HepG2 (cell line): ENCODE results near the gene PTPN20. TPM values are rescaled to one million over a fixed set of nuclear protein-coding genes. Genes with fewer than 3 reads are reported as not detected.

Source experiments
- CBX2 ChIP-seq, 2 experiments: fragments of 200-600 bp in 1 of 2; sonication (generic); formaldehyde crosslinking in 1 of 2; IDR thresholded peaks; 2 replicates each; pipeline versions ENCODE4 v1.7.0 to v1.8.1; 2018 to 2022; ENCODE audit warnings: low read depth in 2 of 2, low read length in 1 of 2, mild to moderate bottlenecking in 1 of 2, missing genetic modification reagents in 1 of 2
- CBX5 ChIP-seq: sonication (generic); formaldehyde crosslinking; IDR thresholded peaks from 2 replicates; pipeline ENCODE4 v1.4.0; 2020; ENCODE audit warnings: missing genetic modification reagents, borderline replicate concordance
- FOXA1 ChIP-seq, 2 experiments: fragments of 450-650 bp in 1 of 2; sonication (generic) in 1 of 2; formaldehyde crosslinking in 1 of 2; IDR thresholded peaks; 2 replicates each; pipeline versions ENCODE4 v1.4.0 to v1.6.1; 2016 to 2020; ENCODE audit warnings: missing genetic modification reagents in 1 of 2
- GATAD1 ChIP-seq: IDR thresholded peaks from 2 replicates; pipeline ENCODE4 v1.6.1; 2016; ENCODE audit warnings: missing genetic modification reagents, missing compliant biosample characterization
- KDM4B ChIP-seq: sonication (generic); formaldehyde crosslinking; IDR thresholded peaks from 2 replicates; pipeline ENCODE4 v1.4.0; 2020; ENCODE audit warnings: missing genetic modification reagents
- PRMT3 ChIP-seq: sonication (generic); formaldehyde crosslinking; IDR thresholded peaks from 2 replicates; pipeline ENCODE4 v1.8.1; 2022; ENCODE audit warnings: low read depth, mild to moderate bottlenecking, moderate library complexity, missing genetic modification reagents, borderline replicate concordance
- TEAD2 ChIP-seq: sonication (generic); formaldehyde crosslinking; IDR thresholded peaks from 2 replicates; pipeline ENCODE4 v1.9.0; 2021; ENCODE audit warnings: missing genetic modification reagents
- THAP11 ChIP-seq: IDR thresholded peaks from 2 replicates; pipeline ENCODE4 v1.6.1; 2016; ENCODE audit warnings: missing biosample characterization, missing genetic modification reagents
- XRCC5 ChIP-seq: fragments of 200-400 bp; formaldehyde crosslinking; optimal IDR thresholded peaks from 2 replicates; pipeline ENCODE3; 2017; ENCODE audit warnings: mild to moderate bottlenecking, low read length
- ZFYVE20 ChIP-seq: sonication (generic); formaldehyde crosslinking; IDR thresholded peaks from 2 replicates; pipeline ENCODE4 v1.8.0; 2023; ENCODE audit warnings: low read depth, mild to moderate bottlenecking, moderate library complexity, missing genetic modification reagents, borderline replicate concordance
- ZNF296 ChIP-seq: sonication (generic); formaldehyde crosslinking; conservative IDR thresholded peaks from 2 replicates; pipeline ENCODE4 v1.5.0; 2020; ENCODE audit warnings: mild to moderate bottlenecking, missing genetic modification reagents
- ZNF383 ChIP-seq: sonication (generic); formaldehyde crosslinking; IDR thresholded peaks from 2 replicates; pipeline ENCODE4 v1.4.0; 2020; ENCODE audit warnings: missing genetic modification reagents, mild to moderate bottlenecking, borderline replicate concordance
- ZNF766 ChIP-seq: sonication (generic); formaldehyde crosslinking; IDR thresholded peaks from 2 replicates; pipeline ENCODE4 v1.5.0; 2020; ENCODE audit warnings: missing genetic modification reagents, borderline replicate concordance
- polyA plus RNA-seq, 8 experiments: library from polyadenylated mRNA; depleted of rRNA in 3 of 8; stranded (reverse) in 7 of 8; unstranded in 1 of 8; fragments of >200 nt; fragmentation: Illumina TruSeq in 4 of 8; extraction: Trizol in 4 of 8; gene quantifications; 2 replicates each; pipeline versions ENCODE4 v1.2.1 to v1.2.3, GENCODE V29; 2011 to 2016; ENCODE audit warnings: low read depth in 4 of 8, missing spikeins in 1 of 8, mixed read lengths in 1 of 8; ENCODE audit not compliant: insufficient read depth in 1 of 8
- total RNA-seq, 5 experiments: library from RNA; depleted of rRNA; stranded (reverse); fragments of >200 nt; fragmentation: Illumina TruSeq; extraction: Trizol; gene quantifications; 2 replicates each; pipeline ENCODE4 v1.2.3, GENCODE V29; 2016; ENCODE audit warnings: low read depth in 1 of 5
- TF ChIP-seq, protein P1 (sequence below), 2 experiments: sonication (generic) in 1 of 2; formaldehyde crosslinking in 1 of 2; IDR thresholded peaks; 2 replicates each; pipeline versions ENCODE4 v1.5.1 to v1.6.1; 2011 to 2020; ENCODE audit warnings: borderline replicate concordance in 1 of 2, low read depth in 1 of 2, low read length in 1 of 2, mild to moderate bottlenecking in 1 of 2, missing genetic modification reagents in 1 of 2, moderate library complexity in 1 of 2
- TF ChIP-seq, protein P2 (sequence below): sonication (generic); formaldehyde crosslinking; IDR thresholded peaks from 2 replicates; pipeline ENCODE4 v1.4.0; 2020; ENCODE audit warnings: mild to moderate bottlenecking, missing genetic modification reagents, borderline replicate concordance
- TF ChIP-seq, protein P3 (sequence below): sonication (generic); formaldehyde crosslinking; IDR thresholded peaks from 2 replicates; pipeline ENCODE4 v1.4.0; 2020; ENCODE audit warnings: missing genetic modification reagents, mild to moderate bottlenecking, borderline replicate concordance
- TF ChIP-seq, protein P4 (sequence below): sonication (generic); formaldehyde crosslinking; IDR thresholded peaks from 2 replicates; pipeline ENCODE4 v1.8.1; 2023; ENCODE audit warnings: mild to moderate bottlenecking, missing genetic modification reagents, borderline replicate concordance

The PTPN20 gene
- total and polyA plus RNA-seq, 2 of the 13 experiments (the other 11 are each of a cell fraction or from before 2014, with no cell fraction given), result not detected

DNA sequence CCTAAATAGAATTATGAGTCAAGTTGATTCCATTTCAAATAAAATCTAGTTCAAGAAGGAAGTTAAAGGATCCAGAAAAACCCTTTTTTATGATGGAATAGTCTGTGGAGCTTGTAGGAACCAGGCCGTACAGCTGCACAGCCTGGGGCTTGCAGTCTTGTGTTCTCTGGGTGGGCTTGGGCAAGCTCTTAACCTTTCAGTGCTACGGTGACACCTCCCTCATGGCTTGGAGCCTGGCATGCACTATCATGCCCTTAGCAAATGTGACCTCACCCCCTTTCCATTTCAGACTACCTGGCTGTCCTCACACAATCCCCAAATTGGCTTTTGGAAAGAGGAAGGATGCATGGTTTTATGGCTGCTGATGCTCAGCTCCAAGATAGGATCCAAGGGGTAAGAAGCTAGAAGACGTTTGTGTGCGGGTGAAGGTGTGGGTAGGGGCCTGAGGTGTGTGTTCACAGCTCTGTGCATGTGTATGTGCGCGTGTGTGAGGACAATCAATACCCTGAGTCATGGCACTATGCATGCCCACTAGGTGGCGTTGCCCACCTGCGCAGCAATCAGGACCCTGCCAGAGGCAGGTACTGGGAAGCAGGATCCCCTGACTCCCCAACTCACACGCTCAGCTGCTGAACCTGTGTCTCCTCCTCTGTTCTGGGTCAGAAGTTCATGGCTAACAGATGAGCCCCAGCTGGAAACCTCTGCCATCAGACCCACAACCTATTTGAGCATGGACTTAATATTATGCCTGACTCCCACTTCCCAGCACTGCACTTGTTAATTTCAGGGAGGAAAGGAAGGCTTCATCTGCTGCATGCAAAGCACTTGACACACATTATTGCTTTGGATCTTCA lies 113.4 kb downstream of the PTPN20 start (continued):
- TF ChIP-seq, protein P1, sequence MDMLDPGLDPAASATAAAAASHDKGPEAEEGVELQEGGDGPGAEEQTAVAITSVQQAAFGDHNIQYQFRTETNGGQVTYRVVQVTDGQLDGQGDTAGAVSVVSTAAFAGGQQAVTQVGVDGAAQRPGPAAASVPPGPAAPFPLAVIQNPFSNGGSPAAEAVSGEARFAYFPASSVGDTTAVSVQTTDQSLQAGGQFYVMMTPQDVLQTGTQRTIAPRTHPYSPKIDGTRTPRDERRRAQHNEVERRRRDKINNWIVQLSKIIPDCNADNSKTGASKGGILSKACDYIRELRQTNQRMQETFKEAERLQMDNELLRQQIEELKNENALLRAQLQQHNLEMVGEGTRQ (IDR thresholded peaks at IDR 0.05; ENCODE audit: low read depth, low read length), result no peak
- TF ChIP-seq, protein P1 (CRISPR knock-in tag; IDR thresholded peaks at IDR 0.05; ENCODE audit: borderline replicate concordance), result no peak
- TF ChIP-seq CBX2 (IDR thresholded peaks at IDR 0.05; ENCODE audit: low read depth, low read length) (no peak), CBX2 (CRISPR knock-in tag; IDR thresholded peaks at IDR 0.05; ENCODE audit: low read depth) (no peak), CBX5 (CRISPR knock-in tag) (no peak), ZNF296 (CRISPR knock-in tag) (no peak), KDM4B (no peak), GATAD1 (CRISPR knock-in tag) (no peak), XRCC5 (peak; percentile 67), PRMT3 (CRISPR knock-in tag) (no peak), TEAD2 (no peak), FOXA1 (IDR thresholded peaks at IDR 0.05) (no peak), FOXA1 (CRISPR knock-in tag; IDR thresholded peaks at IDR 0.05) (peak; percentile 28; the same call in 1 of the 2 replicates), THAP11 (CRISPR knock-in tag) (no peak), ZFYVE20 (no peak), ZNF383 (CRISPR knock-in tag) (no peak), ZNF766 (no peak)
- TF ChIP-seq, protein P2, sequence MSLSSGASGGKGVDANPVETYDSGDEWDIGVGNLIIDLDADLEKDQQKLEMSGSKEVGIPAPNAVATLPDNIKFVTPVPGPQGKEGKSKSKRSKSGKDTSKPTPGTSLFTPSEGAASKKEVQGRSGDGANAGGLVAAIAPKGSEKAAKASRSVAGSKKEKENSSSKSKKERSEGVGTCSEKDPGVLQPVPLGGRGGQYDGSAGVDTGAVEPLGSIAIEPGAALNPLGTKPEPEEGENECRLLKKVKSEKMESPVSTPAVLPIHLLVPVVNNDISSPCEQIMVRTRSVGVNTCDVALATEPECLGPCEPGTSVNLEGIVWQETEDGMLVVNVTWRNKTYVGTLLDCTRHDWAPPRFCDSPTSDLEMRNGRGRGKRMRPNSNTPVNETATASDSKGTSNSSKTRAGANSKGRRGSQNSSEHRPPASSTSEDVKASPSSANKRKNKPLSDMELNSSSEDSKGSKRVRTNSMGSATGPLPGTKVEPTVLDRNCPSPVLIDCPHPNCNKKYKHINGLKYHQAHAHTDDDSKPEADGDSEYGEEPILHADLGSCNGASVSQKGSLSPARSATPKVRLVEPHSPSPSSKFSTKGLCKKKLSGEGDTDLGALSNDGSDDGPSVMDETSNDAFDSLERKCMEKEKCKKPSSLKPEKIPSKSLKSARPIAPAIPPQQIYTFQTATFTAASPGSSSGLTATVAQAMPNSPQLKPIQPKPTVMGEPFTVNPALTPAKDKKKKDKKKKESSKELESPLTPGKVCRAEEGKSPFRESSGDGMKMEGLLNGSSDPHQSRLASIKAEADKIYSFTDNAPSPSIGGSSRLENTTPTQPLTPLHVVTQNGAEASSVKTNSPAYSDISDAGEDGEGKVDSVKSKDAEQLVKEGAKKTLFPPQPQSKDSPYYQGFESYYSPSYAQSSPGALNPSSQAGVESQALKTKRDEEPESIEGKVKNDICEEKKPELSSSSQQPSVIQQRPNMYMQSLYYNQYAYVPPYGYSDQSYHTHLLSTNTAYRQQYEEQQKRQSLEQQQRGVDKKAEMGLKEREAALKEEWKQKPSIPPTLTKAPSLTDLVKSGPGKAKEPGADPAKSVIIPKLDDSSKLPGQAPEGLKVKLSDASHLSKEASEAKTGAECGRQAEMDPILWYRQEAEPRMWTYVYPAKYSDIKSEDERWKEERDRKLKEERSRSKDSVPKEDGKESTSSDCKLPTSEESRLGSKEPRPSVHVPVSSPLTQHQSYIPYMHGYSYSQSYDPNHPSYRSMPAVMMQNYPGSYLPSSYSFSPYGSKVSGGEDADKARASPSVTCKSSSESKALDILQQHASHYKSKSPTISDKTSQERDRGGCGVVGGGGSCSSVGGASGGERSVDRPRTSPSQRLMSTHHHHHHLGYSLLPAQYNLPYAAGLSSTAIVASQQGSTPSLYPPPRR (CRISPR knock-in tag), result no peak
- TF ChIP-seq, protein P3, sequence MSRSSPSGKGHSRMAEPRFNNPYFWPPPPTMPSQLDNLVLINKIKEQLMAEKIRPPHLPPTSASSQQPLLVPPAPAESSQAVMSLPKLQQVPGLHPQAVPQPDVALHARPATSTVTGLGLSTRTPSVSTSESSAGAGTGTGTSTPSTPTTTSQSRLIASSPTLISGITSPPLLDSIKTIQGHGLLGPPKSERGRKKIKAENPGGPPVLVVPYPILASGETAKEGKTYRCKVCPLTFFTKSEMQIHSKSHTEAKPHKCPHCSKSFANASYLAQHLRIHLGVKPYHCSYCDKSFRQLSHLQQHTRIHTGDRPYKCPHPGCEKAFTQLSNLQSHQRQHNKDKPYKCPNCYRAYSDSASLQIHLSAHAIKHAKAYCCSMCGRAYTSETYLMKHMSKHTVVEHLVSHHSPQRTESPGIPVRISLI (CRISPR knock-in tag), result no peak
- TF ChIP-seq, protein P4, sequence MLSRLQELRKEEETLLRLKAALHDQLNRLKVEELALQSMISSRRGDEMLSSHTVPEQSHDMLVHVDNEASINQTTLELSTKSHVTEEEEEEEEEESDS (CRISPR knock-in tag), result no peak
